GM10266 (cell line): Measurements from ENCODE around the gene KCNA10.

Experiments used
- DNase-seq: peaks from one replicate; pipeline ENCODE4 v3.0.0; 2012; ENCODE audit errors: extremely low spot score
- CTCF ChIP-seq: IDR thresholded peaks from 2 replicates; pipeline ENCODE4 v1.5.1; 2012; ENCODE audit warnings: mild to moderate bottlenecking, low read depth; ENCODE audit not compliant: control insufficient read depth, insufficient read depth; ENCODE audit errors: missing control alignments

KCNA10 gene

GRCh38 chr1:110492573-110492972 lies 26.4 kb downstream of the KCNA10 start:
- TF ChIP-seq CTCF: no peak
- no peak for DNase-seq

GRCh38 chr1:110490791-110491451 lies 28.1 kb downstream of the KCNA10 start:
- no peak for TF ChIP-seq CTCF
- DNase-seq: no peak

GRCh38 chr1:110489973-110490542 lies 28.9 kb downstream of the KCNA10 start:
- TF ChIP-seq CTCF: no peak
- no peak for DNase-seq

- TF ChIP-seq CTCF: no peak
Measured at GRCh38 chr1:110489406-110489805, 29.6 kb downstream of the KCNA10 start.

GRCh38 chr1:110488867-110489266 lies 30.1 kb downstream of the KCNA10 start:
- DNase-seq: no peak
- no peak for TF ChIP-seq CTCF

More at GRCh38 chr1:110489406-110489805, 29.6 kb downstream of the KCNA10 start:
- no peak for DNase-seq

GRCh38 chr1:110488161-110488560 lies 30.8 kb downstream of the KCNA10 start:
- DNase-seq: no peak
- TF ChIP-seq CTCF: no peak

GRCh38 chr1:110487726-110488125 lies 31.2 kb downstream of the KCNA10 start:
- no peak for DNase-seq
- TF ChIP-seq CTCF: no peak
